Stromal cell of bone marrow (primary cell): ENCODE data around the gene OR2F1.

Experiments
- DNase-seq: peaks from one replicate; pipeline ENCODE4 v3.0.0-alpha.2; 2012; ENCODE audit warnings: low read depth

The OR2F1 gene

GRCh38 chr7:143954544-143954943 lies at the start of gene OR2F1:
OR2F1 (plus strand) TSS chr7:143954844; CDS start chr7:143959971, 5,127 bp downstream.
- no peak for DNase-seq

- no peak for DNase-seq
These were observed 49.1 kb upstream of the OR2F1 start for GRCh38 chr7:143905509-143905908.

GRCh38 chr7:143906151-143906550 lies 48.5 kb upstream of the OR2F1 start:
- DNase-seq = no peak

GRCh38 chr7:143906895-143907294 lies 47.7 kb upstream of the OR2F1 start:
- DNase-seq = no peak

GRCh38 chr7:143908120-143908519 lies 46.5 kb upstream of the OR2F1 start:
- DNase-seq = no peak

GRCh38 chr7:143909863-143910262 lies 44.8 kb upstream of the OR2F1 start:
- DNase-seq = no peak

GRCh38 chr7:143910473-143911248 lies 44.0 kb upstream of the OR2F1 start:
- no peak for DNase-seq

- DNase-seq = no peak
These were observed 40.6 kb upstream of the OR2F1 start for GRCh38 chr7:143913945-143914615.

- no peak for DNase-seq
These were observed 39.5 kb upstream of the OR2F1 start for GRCh38 chr7:143914938-143915652.

GRCh38 chr7:143924851-143925250 lies 29.8 kb upstream of the OR2F1 start:
- DNase-seq = no peak

GRCh38 chr7:143929224-143929920 lies 25.3 kb upstream of the OR2F1 start:
- no peak for DNase-seq

GRCh38 chr7:143931739-143932138 lies 22.9 kb upstream of the OR2F1 start:
- DNase-seq = no peak

GRCh38 chr7:143934526-143935325 lies 19.9 kb upstream of the OR2F1 start, which contains the start of gene OR2F2:
OR2F2 (plus strand) TSS chr7:143935233; CDS start chr7:143935233, 0 bp downstream.
- DNase-seq = no peak

- peak; percentile 81 for DNase-seq
These were observed 18.3 kb upstream of the OR2F1 start for GRCh38 chr7:143936087-143937009.

GRCh38 chr7:143938379-143939243 lies 16.0 kb upstream of the OR2F1 start:
- DNase-seq = no peak

GRCh38 chr7:143945423-143945822 lies 9.2 kb upstream of the OR2F1 start:
- DNase-seq = no peak

GRCh38 chr7:143947111-143947510 lies 7.5 kb upstream of the OR2F1 start:
- DNase-seq = no peak

- DNase-seq = no peak
These were observed 5.9 kb upstream of the OR2F1 start for GRCh38 chr7:143948733-143949132.

- no peak for DNase-seq
These were observed 1.2 kb upstream of the OR2F1 start for GRCh38 chr7:143953421-143953820.
